LNCaP clone FGC (cell line): Measurements from ENCODE around the gene SFN.
"Not testable (repeated sequence)": the region's sequence is repeated elsewhere in the genome, so short reads cannot be mapped to it uniquely, and the experiment has no call there.

ENCODE experiments used
- DNase-seq: peaks from one replicate; pipeline ENCODE4 v3.0.0-alpha.2; 2011; ENCODE audit warnings: low read depth
- H3K4me3 ChIP-seq: 2 replicates; pipeline ENCODE4 v1.5.1; 2011; ENCODE audit warnings: mild to moderate bottlenecking, low read depth, low read length, control low read depth
- CTCF ChIP-seq: IDR thresholded peaks from 2 replicates; pipeline ENCODE4 v1.5.1; 2012; ENCODE audit warnings: mild to moderate bottlenecking; ENCODE audit not compliant: control insufficient read depth, insufficient read depth; ENCODE audit errors: extremely low read depth

The SFN gene

GRCh38 chr1:26839779-26840178, 23.2 kb upstream of the SFN start:
- no peak for TF ChIP-seq CTCF
- no peak for DNase-seq
- H3K4me3 ChIP-seq: no peak overlapping the region

DNA sequence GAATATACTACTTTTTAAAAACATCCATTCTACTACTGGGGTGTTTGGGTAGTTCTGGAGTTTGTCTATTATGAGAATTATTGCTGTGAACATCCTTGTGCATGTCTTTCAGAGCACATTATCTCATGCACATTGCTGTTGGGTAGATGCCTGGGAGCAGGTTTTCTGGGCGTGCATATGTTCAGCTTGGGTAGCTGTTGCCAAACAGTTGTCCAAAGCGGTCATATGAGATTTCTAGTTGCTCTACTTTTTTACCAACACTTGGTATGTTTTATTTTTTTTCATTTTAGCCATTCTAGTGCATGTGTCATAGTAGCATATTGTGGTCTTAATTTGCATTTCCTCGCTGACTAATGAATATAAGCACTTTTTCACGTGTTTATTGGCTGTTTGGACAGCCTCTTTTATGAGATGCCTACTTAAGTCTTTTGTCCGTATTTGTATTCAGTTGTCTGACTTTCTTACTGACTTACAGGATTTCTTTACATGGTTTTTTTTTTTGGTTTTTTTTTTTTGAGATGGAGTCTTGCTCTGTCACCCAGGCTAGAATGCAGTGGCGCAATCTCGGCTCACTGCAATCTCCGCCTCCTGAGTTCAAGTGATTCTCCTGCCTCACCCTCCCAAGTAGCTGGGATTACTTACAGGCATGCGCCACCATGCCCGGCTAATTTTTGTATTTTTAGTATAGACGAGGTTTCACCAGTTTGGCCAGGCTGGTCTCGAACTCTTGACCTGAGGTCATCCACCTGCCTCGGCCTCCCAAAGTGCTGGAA, 18.3 kb upstream of the SFN start:
- no peak for TF ChIP-seq CTCF
- no peak overlapping the region for H3K4me3 ChIP-seq
- DNase-seq: no peak

GRCh38 chr1:26847826-26848225, 15.1 kb upstream of the SFN start:
- H3K4me3 ChIP-seq, DNase-seq: not testable (repeated sequence)

DNA sequence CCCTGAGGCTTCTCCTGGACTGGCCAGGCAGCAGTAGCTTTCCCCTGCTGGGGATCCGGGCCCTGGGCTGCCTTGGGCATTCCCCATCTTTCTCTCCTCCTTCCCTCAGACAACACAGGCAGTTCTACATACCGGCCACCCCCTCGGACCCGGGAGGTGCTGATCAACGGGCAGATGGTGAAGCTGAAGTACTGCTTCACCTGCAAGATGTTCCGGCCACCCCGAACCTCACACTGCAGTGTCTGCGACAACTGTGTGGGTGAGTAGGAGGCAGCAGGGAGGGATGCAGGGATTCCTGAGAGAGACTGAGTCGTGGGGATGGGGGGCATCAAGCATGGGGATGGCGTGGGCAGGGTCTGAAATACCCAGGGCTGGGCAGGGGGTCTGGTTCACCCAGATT, 14.4 kb upstream of the SFN start:
- TF ChIP-seq CTCF: no peak
- no peak overlapping the region for H3K4me3 ChIP-seq
- DNase-seq: no peak

- TF ChIP-seq CTCF: no peak
- no peak for DNase-seq
- H3K4me3 ChIP-seq: no peak overlapping the region
Measured at GRCh38 chr1:26848941-26849774, 13.8 kb upstream of the SFN start.

DNA sequence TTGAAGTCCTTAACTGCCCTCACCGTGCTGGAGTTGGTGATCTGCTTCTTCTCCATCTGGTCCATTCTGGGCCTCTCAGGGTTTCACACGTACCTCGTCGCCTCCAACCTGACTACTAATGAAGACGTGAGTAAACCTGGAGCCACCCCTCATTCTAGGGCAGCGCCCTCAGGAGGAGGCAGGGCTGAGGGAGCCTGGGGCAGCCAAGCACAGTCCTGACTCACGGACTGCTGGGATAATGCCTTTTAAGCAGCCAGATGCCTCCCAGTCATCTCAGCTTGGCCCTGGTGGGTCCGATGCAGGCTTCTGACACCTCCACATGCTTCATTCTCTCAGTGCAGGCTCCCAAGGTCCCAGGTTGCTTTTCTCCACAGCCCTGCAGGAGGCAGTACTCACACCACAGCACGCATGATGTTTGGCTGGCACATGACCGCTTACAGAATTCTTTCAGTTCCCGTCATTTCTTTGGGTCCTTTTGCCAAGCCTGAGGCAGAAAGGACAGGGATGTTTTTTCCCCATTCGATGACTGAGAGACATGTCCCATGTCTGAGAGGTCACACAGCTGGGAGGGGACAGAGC, 11.8 kb upstream of the SFN start:
- no peak for TF ChIP-seq CTCF
- no peak for DNase-seq
- no peak overlapping the region for H3K4me3 ChIP-seq

DNA sequence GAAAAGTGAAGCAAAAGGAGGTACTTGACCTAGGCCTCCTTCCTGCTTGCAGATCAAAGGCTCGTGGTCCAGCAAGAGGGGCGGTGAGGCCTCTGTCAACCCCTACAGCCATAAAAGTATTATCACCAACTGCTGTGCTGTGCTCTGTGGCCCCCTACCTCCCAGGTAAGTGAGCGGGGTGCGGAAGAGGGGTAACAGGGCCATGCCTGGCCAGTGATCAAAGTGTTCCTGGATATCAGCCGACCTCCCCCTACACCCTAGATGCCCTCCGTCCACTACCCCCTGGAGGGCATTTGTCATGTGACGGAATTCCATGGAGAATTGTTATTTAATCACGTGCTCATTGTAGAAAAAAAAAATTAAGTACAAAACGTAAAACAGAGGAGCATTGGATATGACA, 10.2 kb upstream of the SFN start:
- no peak for DNase-seq
- TF ChIP-seq CTCF: no peak
- no peak overlapping the region for H3K4me3 ChIP-seq
